ENCODE measurements around the gene RASL12. TPM values are rescaled to one million over a fixed set of nuclear protein-coding genes. Genes with fewer than 3 reads are reported as not detected.

Gene RASL12
- polyA plus RNA-seq, 1 experiment: 11.4 TPM

DNA sequence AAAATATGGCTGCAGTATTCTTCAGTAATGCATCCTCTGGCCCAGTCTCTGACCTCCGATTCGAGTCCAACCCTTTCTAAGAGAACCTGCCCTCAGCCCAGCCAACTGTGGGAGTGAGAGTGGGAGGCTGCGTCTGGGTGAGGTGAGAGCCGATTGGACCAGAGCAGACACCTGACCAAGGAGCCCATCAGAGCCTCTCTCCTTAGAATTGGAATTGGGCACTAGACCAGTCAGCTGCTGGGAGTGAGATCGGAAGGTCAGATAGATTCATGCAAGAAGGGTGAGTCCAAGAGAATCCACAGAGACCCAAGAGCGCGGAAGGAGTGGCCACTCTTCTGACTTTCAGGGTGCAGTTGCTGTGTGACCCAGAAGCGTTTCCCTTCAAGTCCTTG is 10.2 kb downstream of the RASL12 start:
- POLR2A ChIA-PET: no interaction called here
- no peak for DNase-seq (ENCODE audit: low read depth, low spot score)
- TF ChIP-seq CTCF (IDR thresholded peaks at IDR 0.05; ENCODE audit: low read depth, low read length): no peak
- H3K27ac ChIP-seq (ENCODE audit: low read depth, low read length): no peak overlapping the region
- CTCF ChIA-PET: interaction anchor here (2.4 to 6.2 kb wide), 2 partner anchors 25 to 29 kb away, joined by 6 to 83 read pairs; no protein-coding TSS in a partner anchor
- peaks cover 4% of the 10 kb centered on the region for H3K9me3 ChIP-seq (ENCODE audit: control insufficient read depth, insufficient read depth, low read length)
- H3K27me3 ChIP-seq (ENCODE audit: control insufficient read depth, insufficient read depth, low read length): peaks cover 7% of the 10 kb centered on the region
- no peak overlapping the region for H3K4me3 ChIP-seq (ENCODE audit: low read depth, low read length)

GRCh38 chr15:65056868-65057548 is 10.8 kb downstream of the RASL12 start:
- POLR2A ChIA-PET: interaction anchor here (0.6 to 0.9 kb wide), 3 partner anchors 10 to 27 kb away, joined by 3 to 4 read pairs (median 3); no protein-coding TSS in a partner anchor
- Histone ChIP-seq H3K27me3 (ENCODE audit: control insufficient read depth, insufficient read depth, low read length) (peaks cover 7% of the 10 kb centered on the region), H3K9me3 (ENCODE audit: control insufficient read depth, insufficient read depth, low read length) (peaks cover 4% of the 10 kb centered on the region), H3K27ac (ENCODE audit: low read depth, low read length) (no peak overlapping the region), H3K4me3 (ENCODE audit: low read depth, low read length) (no peak overlapping the region)
- CTCF ChIA-PET: interaction anchor here (2.4 to 7.7 kb wide), 5 partner anchors 21 to 45 kb away, joined by 6 to 127 read pairs (median 36); no protein-coding TSS in a partner anchor
- no peak for DNase-seq (ENCODE audit: low read depth, low spot score)
- no peak for TF ChIP-seq CTCF (IDR thresholded peaks at IDR 0.05; ENCODE audit: low read depth, low read length)

GRCh38 chr15:65056106-65056505 is 11.7 kb downstream of the RASL12 start:
- DNase-seq (ENCODE audit: low read depth, low spot score): no peak
- Histone ChIP-seq H3K27ac (ENCODE audit: low read depth, low read length) (no peak overlapping the region), H3K27me3 (ENCODE audit: control insufficient read depth, insufficient read depth, low read length) (peaks cover 7% of the 10 kb centered on the region), H3K4me3 (ENCODE audit: low read depth, low read length) (no peak overlapping the region), H3K9me3 (ENCODE audit: control insufficient read depth, insufficient read depth, low read length) (peaks cover 4% of the 10 kb centered on the region)
- no peak for TF ChIP-seq CTCF (IDR thresholded peaks at IDR 0.05; ENCODE audit: low read depth, low read length)
- CTCF ChIA-PET: interaction anchor here (0.6 to 7.7 kb wide), 7 partner anchors 13 to 46 kb away, joined by 4 to 127 read pairs (median 33); partner anchors contain the start of gene RASL12
- POLR2A ChIA-PET: interaction anchor here (0.6 to 3.4 kb wide), 4 partner anchors 11 to 28 kb away, joined by 3 to 16 read pairs (median 4); partner anchors contain the start of gene RASL12

DNA sequence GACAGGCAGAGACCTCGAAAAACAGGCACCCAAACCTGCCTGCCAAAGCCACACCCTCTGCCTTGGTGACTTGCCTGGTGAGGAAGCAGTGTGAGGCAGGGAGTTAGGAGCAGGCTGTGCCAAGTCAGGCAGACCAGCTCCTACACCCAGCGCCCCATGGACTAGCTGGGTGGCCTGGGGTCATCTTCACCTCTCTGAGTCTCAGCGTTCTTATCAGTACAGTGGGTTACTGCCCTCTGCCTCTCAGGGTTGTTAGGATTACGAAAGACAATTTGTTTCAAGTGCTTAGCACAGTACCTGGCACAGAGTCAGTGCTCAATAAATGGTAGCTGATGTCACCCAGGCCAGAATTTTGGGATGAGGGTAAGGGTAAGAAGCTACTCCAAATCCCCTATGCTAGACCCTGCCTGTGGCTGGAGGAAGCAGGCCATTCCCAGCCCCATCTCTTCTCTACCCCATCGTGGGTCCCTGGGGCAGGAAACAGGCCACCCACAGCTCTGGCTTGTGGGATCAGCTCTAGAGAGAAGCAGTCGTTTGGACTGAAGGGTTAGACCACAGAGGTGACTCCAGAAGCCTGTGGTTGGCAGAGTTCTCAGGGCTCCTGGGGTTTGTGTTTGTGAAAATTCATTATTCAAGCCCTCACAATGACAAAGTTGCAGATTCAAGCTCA is 12.5 kb downstream of the RASL12 start:
- Histone ChIP-seq H3K9me3 (ENCODE audit: control insufficient read depth, insufficient read depth, low read length) (peaks cover under 1% of the 10 kb centered on the region), H3K4me3 (ENCODE audit: low read depth, low read length) (no peak overlapping the region), H3K27ac (ENCODE audit: low read depth, low read length) (no peak overlapping the region), H3K27me3 (ENCODE audit: control insufficient read depth, insufficient read depth, low read length) (peaks cover 5% of the 10 kb centered on the region)
- ChIA-PET POLR2A (interaction anchor here (1.8 to 3.4 kb wide), 2 partner anchors 14 to 27 kb away, joined by 6 to 16 read pairs; partner anchors contain the start of gene RASL12), CTCF (interaction anchor here (0.6 to 7.7 kb wide), 12 partner anchors 8 to 79 kb away, joined by 3 to 127 read pairs (median 14); partner anchors contain the start of genes PDCD7 and RASL12)
- no peak for TF ChIP-seq CTCF (IDR thresholded peaks at IDR 0.05; ENCODE audit: low read depth, low read length)
- DNase-seq (ENCODE audit: low read depth, low spot score): no peak
